Activated naive CD4-positive, alpha-beta T cell treated with anti-CD3 and anti-CD28 coated beads, Interleukin-2, amount 10 ng/mL, durations not matched to agents 7 days and 5 days (primary cell): ENCODE measurements around the gene PRXL2A.
"Not testable (repeated sequence)": the region's sequence is repeated elsewhere in the genome, so short reads cannot be mapped to it uniquely, and the experiment has no call there.

Source experiments
- CTCF ChIA-PET: fragments of 350-600 bp; sonication (Branson Sonifier 250); formaldehyde crosslinking; loops from one replicate; lab custom pipeline; 2021; ENCODE audit warnings: antibody characterized with exemption; lab: Charles Lee
- DNase-seq: peaks from one replicate; pipeline ENCODE4 v3.0.0-alpha.2; 2020
- H3K27ac Mint-ChIP-seq: one replicate; pipeline ENCODE4 v1.8.0; 2021; ENCODE audit warnings: mild to moderate bottlenecking, moderate library complexity, mixed read lengths
- H3K27me3 Mint-ChIP-seq: one replicate; pipeline ENCODE4 v1.8.0; 2021; ENCODE audit warnings: mild to moderate bottlenecking, mixed read lengths
- H3K36me3 Mint-ChIP-seq: one replicate; pipeline ENCODE4 v1.8.0; 2021; ENCODE audit warnings: mixed read lengths
- H3K4me1 Mint-ChIP-seq: one replicate; pipeline ENCODE4 v1.8.0; 2021; ENCODE audit warnings: mixed read lengths
- H3K4me3 Mint-ChIP-seq: one replicate; pipeline ENCODE4 v1.8.0; 2021; ENCODE audit warnings: mild to moderate bottlenecking, moderate library complexity, mixed read lengths
- H3K9me3 Mint-ChIP-seq: one replicate; pipeline ENCODE4 v1.8.0; 2021; ENCODE audit warnings: mixed read lengths

The PRXL2A gene

DNA sequence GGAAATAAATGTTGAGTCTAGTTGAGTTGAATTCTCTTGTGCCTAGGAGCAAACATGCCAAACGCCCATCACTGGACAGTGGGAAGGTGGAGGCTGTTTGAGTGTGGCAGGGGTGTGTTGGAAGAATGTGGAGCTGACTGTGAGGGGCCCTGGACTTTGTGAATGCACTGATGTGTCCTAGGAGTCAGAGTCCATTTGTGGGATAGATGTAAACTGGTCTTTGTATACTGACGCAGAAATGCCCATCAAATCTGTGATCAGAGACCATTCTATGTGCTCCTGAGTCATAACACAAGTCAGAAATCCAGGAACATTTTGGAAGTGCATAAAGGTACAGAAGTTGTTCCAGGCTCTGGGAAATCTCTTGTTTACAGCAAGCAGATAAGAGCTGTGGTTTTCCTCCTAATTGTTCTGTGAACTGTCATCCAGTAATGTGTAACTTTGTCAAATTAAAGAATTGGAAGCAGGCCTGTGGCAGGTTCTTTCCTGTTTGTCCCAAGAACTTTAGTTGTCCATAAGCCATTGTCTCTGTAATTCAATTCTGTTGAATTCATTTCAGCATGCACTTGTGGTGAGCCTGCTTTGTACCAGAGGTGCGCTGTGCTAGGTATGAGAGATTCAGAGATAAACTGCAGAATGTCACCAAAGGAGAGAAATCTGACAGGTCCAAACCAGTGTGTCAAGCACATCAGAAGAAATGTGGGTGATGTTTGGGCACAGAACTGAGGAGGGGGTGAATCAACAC lies 7.6 kb downstream of the PRXL2A start:
- no peak overlapping the region for H3K27ac Mint-ChIP-seq
- H3K4me3 Mint-ChIP-seq = no peak overlapping the region
- no peaks in the 10 kb centered on the region for H3K27me3 Mint-ChIP-seq
- H3K4me1 Mint-ChIP-seq = peaks cover 4% of the 10 kb centered on the region
- CTCF ChIA-PET = interaction anchor here (1.2 kb wide), 1 partner anchor 247 kb away, joined by 3 read pairs; no protein-coding TSS in a partner anchor
- no peak for DNase-seq
- H3K9me3 Mint-ChIP-seq = no peaks in the 10 kb centered on the region
- no peaks in the 10 kb centered on the region for H3K36me3 Mint-ChIP-seq

- no peak overlapping the region for H3K4me3 Mint-ChIP-seq
- no peaks in the 10 kb centered on the region for H3K27me3 Mint-ChIP-seq
- no peaks in the 10 kb centered on the region for H3K36me3 Mint-ChIP-seq
- CTCF ChIA-PET = no interaction called here
- H3K27ac Mint-ChIP-seq = no peak overlapping the region
- no peaks in the 10 kb centered on the region for H3K9me3 Mint-ChIP-seq
- no peak for DNase-seq
- peaks cover 4% of the 10 kb centered on the region for H3K4me1 Mint-ChIP-seq
Measured at GRCh38 chr10:80416479-80417098, 8.2 kb downstream of the PRXL2A start.

- H3K36me3 Mint-ChIP-seq, H3K4me3 Mint-ChIP-seq, H3K4me1 Mint-ChIP-seq, H3K9me3 Mint-ChIP-seq, H3K27ac Mint-ChIP-seq, H3K27me3 Mint-ChIP-seq, DNase-seq, CTCF ChIA-PET: not testable (repeated sequence)
Measured at GRCh38 chr10:80417256-80417655, 8.9 kb downstream of the PRXL2A start.

- Mint-ChIP-seq H3K27me3 (no peaks in the 10 kb centered on the region), H3K9me3 (no peaks in the 10 kb centered on the region), H3K36me3 (peaks cover 1% of the 10 kb centered on the region), H3K27ac (no peak overlapping the region), H3K4me3 (no peak overlapping the region), H3K4me1 (no peaks in the 10 kb centered on the region)
- CTCF ChIA-PET = interaction anchor here (1.2 to 1.6 kb wide), 3 partner anchors 23 to 85 kb away, joined by 3 to 8 read pairs (median 3); no protein-coding TSS in a partner anchor
- DNase-seq = no peak
Measured at GRCh38 chr10:80421050-80421706, 12.8 kb downstream of the PRXL2A start.

GRCh38 chr10:80421707-80422536 lies 13.6 kb downstream of the PRXL2A start:
- Mint-ChIP-seq H3K4me1 (no peaks in the 10 kb centered on the region), H3K36me3 (peaks cover 1% of the 10 kb centered on the region), H3K27ac (no peak overlapping the region), H3K9me3 (no peaks in the 10 kb centered on the region), H3K27me3 (no peaks in the 10 kb centered on the region), H3K4me3 (no peak overlapping the region)
- no peak for DNase-seq
- CTCF ChIA-PET = interaction anchor here (0.9 to 1.6 kb wide), 3 partner anchors 22 to 84 kb away, joined by 3 to 8 read pairs (median 3); no protein-coding TSS in a partner anchor

- Mint-ChIP-seq H3K27me3 (no peaks in the 10 kb centered on the region), H3K4me1 (no peaks in the 10 kb centered on the region)
- CTCF ChIA-PET = interaction anchor here (1.0 to 2.6 kb wide), 2 partner anchors 18 to 80 kb away, joined by 3 to 9 read pairs; no protein-coding TSS in a partner anchor
Measured at GRCh38 chr10:80425901-80426300, 17.6 kb downstream of the PRXL2A start.

DNA sequence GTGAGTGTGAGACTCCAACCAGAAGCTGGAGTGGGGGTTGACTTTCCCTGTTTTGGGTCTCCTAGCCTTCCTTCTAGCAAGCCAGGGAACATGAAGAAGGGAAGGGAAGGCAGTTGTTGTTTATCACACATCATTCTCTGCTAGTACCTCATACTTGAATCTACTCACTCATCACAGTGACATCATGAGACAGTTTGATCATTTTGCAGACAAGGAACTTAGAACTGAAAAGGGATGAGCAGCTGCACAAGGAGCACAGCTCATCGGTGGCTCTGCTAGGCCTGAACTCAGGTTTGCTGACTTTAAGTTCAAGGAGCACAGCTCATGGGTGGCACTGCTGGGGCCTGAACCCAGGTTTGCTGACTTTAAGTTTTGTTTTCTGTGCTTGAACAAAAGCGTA lies 19.2 kb downstream of the PRXL2A start:
- H3K4me3 Mint-ChIP-seq = no peak overlapping the region
- H3K9me3 Mint-ChIP-seq = no peaks in the 10 kb centered on the region
- no peak overlapping the region for H3K27ac Mint-ChIP-seq
- peaks cover 3% of the 10 kb centered on the region for H3K36me3 Mint-ChIP-seq
- H3K4me1 Mint-ChIP-seq = no peaks in the 10 kb centered on the region
- H3K27me3 Mint-ChIP-seq = no peaks in the 10 kb centered on the region
- CTCF ChIA-PET = interaction anchor here (2.6 kb wide), 1 partner anchor 78 kb away, joined by 9 read pairs; no protein-coding TSS in a partner anchor
- no peak for DNase-seq

More at GRCh38 chr10:80425901-80426300, 17.6 kb downstream of the PRXL2A start:
- Mint-ChIP-seq H3K27ac (peak overlapping the region; percentile 21), H3K4me3 (no peak overlapping the region), H3K36me3 (peaks cover 3% of the 10 kb centered on the region), H3K9me3 (no peaks in the 10 kb centered on the region)
- DNase-seq = no peak

- no peak for DNase-seq
- Mint-ChIP-seq H3K27ac (no peak overlapping the region), H3K4me1 (no peaks in the 10 kb centered on the region), H3K27me3 (no peaks in the 10 kb centered on the region), H3K4me3 (no peak overlapping the region), H3K36me3 (peaks cover 3% of the 10 kb centered on the region), H3K9me3 (no peaks in the 10 kb centered on the region)
- CTCF ChIA-PET = interaction anchor here (0.7 to 1.6 kb wide), 3 partner anchors 15 to 170 kb away, joined by 3 to 6 read pairs (median 3); no protein-coding TSS in a partner anchor
Measured at GRCh38 chr10:80429521-80429973, 21.2 kb downstream of the PRXL2A start.

- Mint-ChIP-seq H3K27me3 (peaks cover 17% of the 10 kb centered on the region), H3K4me3 (no peak overlapping the region), H3K4me1 (no peaks in the 10 kb centered on the region), H3K9me3 (no peaks in the 10 kb centered on the region), H3K27ac (no peak overlapping the region), H3K36me3 (peaks cover 2% of the 10 kb centered on the region)
- CTCF ChIA-PET = interaction anchor here (5.8 kb wide), 1 partner anchor 11 kb away, joined by 29 read pairs; no protein-coding TSS in a partner anchor
- DNase-seq = no peak
Measured at GRCh38 chr10:80433134-80433533, 24.8 kb downstream of the PRXL2A start.

- no peaks in the 10 kb centered on the region for H3K9me3 Mint-ChIP-seq
- H3K36me3 Mint-ChIP-seq = no peaks in the 10 kb centered on the region
- H3K27me3 Mint-ChIP-seq = peaks cover 24% of the 10 kb centered on the region
- CTCF ChIA-PET = no interaction called here
- DNase-seq = no peak
- H3K4me1 Mint-ChIP-seq = no peaks in the 10 kb centered on the region
- no peak overlapping the region for H3K4me3 Mint-ChIP-seq
- no peak overlapping the region for H3K27ac Mint-ChIP-seq
Measured at GRCh38 chr10:80436446-80437098, 28.2 kb downstream of the PRXL2A start.

GRCh38 chr10:80437227-80437626 lies 28.9 kb downstream of the PRXL2A start:
- Mint-ChIP-seq H3K9me3 (no peaks in the 10 kb centered on the region), H3K27me3 (peaks cover 24% of the 10 kb centered on the region), H3K36me3 (no peaks in the 10 kb centered on the region), H3K4me1 (no peaks in the 10 kb centered on the region), H3K27ac (no peak overlapping the region), H3K4me3 (no peak overlapping the region)
- CTCF ChIA-PET = no interaction called here
- DNase-seq = no peak

- CTCF ChIA-PET = interaction anchor here (1.2 to 39.3 kb wide), 3 partner anchors 59 to 64 kb away, joined by 3 to 986 read pairs (median 21); no protein-coding TSS in a partner anchor
- Mint-ChIP-seq H3K27ac (no peak overlapping the region), H3K36me3 (no peaks in the 10 kb centered on the region), H3K4me1 (peaks cover 32% of the 10 kb centered on the region), H3K9me3 (no peaks in the 10 kb centered on the region), H3K27me3 (peaks cover 22% of the 10 kb centered on the region), H3K4me3 (no peak overlapping the region)
- no peak for DNase-seq
Measured at GRCh38 chr10:80441831-80442230, 33.5 kb downstream of the PRXL2A start.

- no peak for DNase-seq
- no peak overlapping the region for H3K4me3 Mint-ChIP-seq
- no peaks in the 10 kb centered on the region for H3K36me3 Mint-ChIP-seq
- CTCF ChIA-PET = interaction anchor here (1.2 to 39.3 kb wide), 8 partner anchors 10 to 220 kb away, joined by 3 to 986 read pairs (median 20); no protein-coding TSS in a partner anchor
- peaks cover 17% of the 10 kb centered on the region for H3K27me3 Mint-ChIP-seq
- H3K4me1 Mint-ChIP-seq = peaks cover 42% of the 10 kb centered on the region
- no peaks in the 10 kb centered on the region for H3K9me3 Mint-ChIP-seq
- H3K27ac Mint-ChIP-seq = no peak overlapping the region
Measured at GRCh38 chr10:80442879-80443278, 34.5 kb downstream of the PRXL2A start.
